Naive thymus-derived CD4-positive, alpha-beta T cell (primary cell): ENCODE results near the gene GUCD1. TPM values are rescaled to one million over a fixed set of nuclear protein-coding genes. Genes with fewer than 3 reads are reported as not detected.

Source experiments
- ATAC-seq: fragments of 150-1000 bp; cut with Tn5 transposase; 2 replicates; pipeline ENCODE4 v1.10.0; 2021; ENCODE audit warnings: mild to moderate bottlenecking, moderate library complexity
- CTCF ChIA-PET: fragments of 350-600 bp; sonication (Branson Sonifier 250); formaldehyde crosslinking; loops from one replicate; lab custom pipeline; 2021; ENCODE audit warnings: antibody characterized with exemption; lab: Charles Lee
- POLR2A ChIA-PET: fragments of 350-600 bp; sonication (Branson Sonifier 250); formaldehyde crosslinking; loops from one replicate; lab custom pipeline; 2021; ENCODE audit warnings: antibody characterized with exemption, inconsistent platforms; lab: Charles Lee
- DNase-seq, 9 donors: peaks; one replicate each; pipeline versions ENCODE4 v3.0.0 to v3.0.0-alpha.2; 2020 to 2022; ENCODE audit warnings: mixed read lengths in 1 of 9
- H3K27ac ChIP-seq: one replicate; pipeline ENCODE4 v1.7.0; 2013; ENCODE audit warnings: mild to moderate bottlenecking, low read depth, low read length, moderate library complexity
- H3K27me3 ChIP-seq, 2 donors: one replicate each; pipeline ENCODE4 v1.7.0; 2013; ENCODE audit warnings: low read length in 2 of 2, mild to moderate bottlenecking in 2 of 2, moderate library complexity in 2 of 2; ENCODE audit not compliant: control insufficient read depth in 2 of 2, insufficient read depth in 2 of 2
- H3K36me3 ChIP-seq, 3 experiments: 1 replicate in 2 of 3; 2 replicates in 1 of 3; pipeline ENCODE4 v1.7.0; 2013; ENCODE audit warnings: low read length in 3 of 3, mild to moderate bottlenecking in 3 of 3, moderate library complexity in 1 of 3; ENCODE audit not compliant: insufficient read depth in 3 of 3, control insufficient read depth in 2 of 3
- H3K4me1 ChIP-seq, 2 donors: one replicate each; pipeline ENCODE4 v1.7.0; 2013; ENCODE audit warnings: low read length in 2 of 2, mild to moderate bottlenecking in 2 of 2, moderate library complexity in 1 of 2; ENCODE audit not compliant: control insufficient read depth in 2 of 2, insufficient read depth in 2 of 2
- H3K4me3 ChIP-seq: 2 replicates; pipeline ENCODE4 v1.7.0; 2013; ENCODE audit warnings: mild to moderate bottlenecking, low read length
- H3K9me3 ChIP-seq, 3 experiments: 1 replicate in 2 of 3; 2 replicates in 1 of 3; pipeline ENCODE4 v1.7.0; 2013; ENCODE audit warnings: low read length in 3 of 3; ENCODE audit not compliant: control insufficient read depth in 2 of 3
- H3K27ac Mint-ChIP-seq, 9 donors: one replicate each; pipeline ENCODE4 v1.8.0; 2020 to 2022; ENCODE audit warnings: mixed read lengths in 9 of 9, mild to moderate bottlenecking in 8 of 9, moderate library complexity in 5 of 9, inconsistent platforms in 2 of 9
- H3K27me3 Mint-ChIP-seq, 5 donors: one replicate each; pipeline ENCODE4 v1.8.0; 2021 to 2022; ENCODE audit warnings: mixed read lengths in 5 of 5, mild to moderate bottlenecking in 1 of 5
- H3K36me3 Mint-ChIP-seq, 5 donors: one replicate each; pipeline ENCODE4 v1.8.0; 2020 to 2022; ENCODE audit warnings: mixed read lengths in 5 of 5, mild to moderate bottlenecking in 3 of 5, inconsistent platforms in 1 of 5
- H3K4me1 Mint-ChIP-seq, 7 donors: one replicate each; pipeline ENCODE4 v1.8.0; 2020 to 2022; ENCODE audit warnings: mixed read lengths in 7 of 7, mild to moderate bottlenecking in 3 of 7, inconsistent platforms in 1 of 7
- H3K4me3 Mint-ChIP-seq, 10 donors: one replicate each; pipeline ENCODE4 v1.8.0; 2020 to 2022; ENCODE audit warnings: mild to moderate bottlenecking in 10 of 10, mixed read lengths in 10 of 10, moderate library complexity in 6 of 10, inconsistent platforms in 2 of 10
- H3K9me3 Mint-ChIP-seq, 11 donors: one replicate each; pipeline ENCODE4 v1.8.0; 2020 to 2022; ENCODE audit warnings: mixed read lengths in 11 of 11, mild to moderate bottlenecking in 4 of 11, inconsistent platforms in 1 of 11, moderate library complexity in 1 of 11
- intact Hi-C, 2 donors: fragments of 100-400 bp; cut with micrococcal nuclease; formaldehyde crosslinking; loops; one replicate each; pipeline ENCODE4 v1.15.1; 2023
- polyA plus RNA-seq, 2 donors: library from polyadenylated mRNA; unstranded; fragments of 300-500 nt; fragmentation: Illumina TruSeq; gene quantifications; one replicate each; pipeline ENCODE4 v1.2.3, GENCODE V29; 2021
- total RNA-seq, 6 experiments: library from RNA in 5 of 6; stranded (reverse) in 5 of 6; gene quantifications; 1 replicate in 5 of 6; 2 replicates in 1 of 6; pipeline ENCODE4 v1.2.3 and lab custom pipeline; 2021 to 2026

GUCD1 gene
- total and polyA plus RNA-seq, 7 experiments from 2014 or later = 33.1 to 131 (median 61.7) TPM

DNA sequence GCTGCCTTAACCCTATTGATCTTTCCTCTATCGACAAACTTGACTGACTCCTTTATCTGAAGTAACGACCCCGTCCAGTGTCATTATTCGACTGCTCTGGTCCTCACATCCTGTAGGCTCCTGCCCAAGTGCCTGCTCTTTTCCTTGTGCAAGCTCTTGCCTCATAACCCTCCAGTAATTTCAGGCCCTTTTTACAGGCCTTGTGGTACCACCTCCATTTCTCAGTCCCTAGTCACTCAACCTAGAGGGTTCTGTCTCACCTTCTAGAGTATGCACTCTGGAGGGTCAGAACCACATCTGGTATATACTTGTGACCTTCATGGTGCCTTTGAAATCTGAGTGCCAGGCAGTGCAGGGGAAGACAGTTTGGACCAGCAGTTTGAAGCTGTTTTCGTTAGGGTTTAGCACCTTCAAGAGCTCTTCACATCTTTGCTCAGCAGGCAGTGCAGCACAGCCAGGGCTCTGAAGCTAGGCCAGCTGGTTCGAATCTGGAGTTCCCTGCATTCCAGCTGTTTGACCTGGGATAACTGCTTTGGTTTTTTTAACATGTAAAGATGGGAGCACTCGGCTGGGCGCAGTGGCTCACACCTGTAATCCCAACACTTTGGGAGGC, 12.1 kb upstream of the GUCD1 start:
- Mint-ChIP-seq H3K36me3 (peaks cover 0 to 34% (median 13%) of the 10 kb centered on the region in 5 donors), H3K4me1 (peaks cover 21 to 49% (median 36%) of the 10 kb centered on the region in 7 donors), H3K4me3 (no peak overlapping the region), H3K27me3 (no peaks in the 10 kb centered on the region), H3K9me3 (no peaks in the 10 kb centered on the region), H3K27ac (peak overlapping the region in 4 of 9 donors; percentile 32 to 83 (median 50))
- ChIA-PET POLR2A (no interaction called here), CTCF (no interaction called here)
- H3K36me3 ChIP-seq = peaks cover 22 to 87% (median 23%) of the 10 kb centered on the region in 3 experiments
- peaks cover 7 to 20% of the 10 kb centered on the region in 2 donors for H3K4me1 ChIP-seq
- H3K27me3 ChIP-seq = no peaks in the 10 kb centered on the region
- no peaks in the 10 kb centered on the region for H3K9me3 ChIP-seq
- DNase-seq (no peak), ATAC-seq (no peak)
- no peak overlapping the region for H3K27ac ChIP-seq
- no peak overlapping the region for H3K4me3 ChIP-seq
- intact Hi-C loops = no loop called here

DNA sequence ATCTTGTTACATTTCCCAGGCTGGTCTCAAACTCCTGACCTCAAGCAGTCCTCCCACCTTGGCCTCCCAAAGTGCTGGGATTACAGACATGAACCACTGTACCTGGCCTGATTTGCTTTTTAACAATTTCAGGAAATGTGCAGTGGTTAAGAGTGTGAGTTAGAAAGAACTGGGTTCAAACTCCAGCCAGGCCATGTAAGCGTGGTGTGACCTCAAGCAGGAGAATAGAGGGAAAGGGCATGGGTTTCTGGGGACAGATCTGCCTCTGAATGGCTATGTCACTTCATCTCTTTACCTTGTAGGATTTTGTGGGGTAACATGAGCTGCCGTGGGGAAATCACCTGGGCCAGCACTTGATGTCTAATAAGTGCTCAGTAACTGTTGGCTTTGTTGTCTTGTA, 10.1 kb upstream of the GUCD1 start:
- H3K27ac ChIP-seq = no peak overlapping the region
- DNase-seq (no peak), ATAC-seq (no peak)
- H3K4me1 ChIP-seq = peaks cover 7 to 20% of the 10 kb centered on the region in 2 donors
- H3K4me3 ChIP-seq = no peak overlapping the region
- H3K27me3 Mint-ChIP-seq = no peaks in the 10 kb centered on the region
- H3K36me3 ChIP-seq = peaks cover 13 to 80% (median 23%) of the 10 kb centered on the region in 3 experiments
- H3K4me3 Mint-ChIP-seq = peak overlapping the region in 2 of 10 donors; percentile 4 to 23
- H3K4me1 Mint-ChIP-seq = peaks cover 25 to 58% (median 45%) of the 10 kb centered on the region in 7 donors
- H3K36me3 Mint-ChIP-seq = peaks cover 0 to 28% (median 8%) of the 10 kb centered on the region in 5 donors
- ChIA-PET POLR2A (no interaction called here), CTCF (no interaction called here)
- peak overlapping the region in 2 of 9 donors; percentile 39 to 83 for H3K27ac Mint-ChIP-seq
- intact Hi-C loops = no loop called here
- H3K9me3 ChIP-seq = no peaks in the 10 kb centered on the region
- H3K9me3 Mint-ChIP-seq = no peaks in the 10 kb centered on the region
- H3K27me3 ChIP-seq = no peaks in the 10 kb centered on the region

DNA sequence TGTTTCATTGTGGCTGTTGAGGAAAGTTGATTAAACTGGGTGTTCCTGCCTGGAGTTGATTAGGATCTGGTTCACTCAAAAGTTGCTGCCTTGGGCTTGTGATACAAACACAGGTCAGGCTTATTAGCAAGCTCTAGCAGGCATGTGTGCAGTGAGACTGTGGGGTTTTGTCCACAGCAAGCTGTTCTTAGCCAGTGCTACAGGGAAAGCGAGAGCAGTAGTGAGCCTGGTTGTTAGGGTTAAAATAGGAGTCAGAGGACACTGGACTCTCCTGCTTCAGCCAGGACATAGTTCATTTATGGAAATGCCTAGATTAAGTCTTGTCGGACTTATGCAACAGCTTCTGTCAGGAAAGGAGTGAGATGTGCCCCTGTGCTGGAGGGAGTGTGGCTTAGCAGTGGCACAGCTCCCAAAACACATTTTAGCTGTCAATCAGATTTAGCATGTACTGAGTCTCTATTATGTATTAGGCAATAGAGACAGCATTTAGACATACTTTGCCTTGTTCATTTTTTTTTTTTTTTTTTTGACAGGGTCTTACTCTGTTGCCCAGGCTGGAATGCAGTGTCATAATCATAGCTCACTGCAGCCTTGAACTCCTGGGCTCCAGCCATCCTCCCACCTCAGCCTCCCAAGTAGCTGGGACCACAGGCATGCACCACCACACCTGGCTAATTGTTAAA, 9.6 kb upstream of the GUCD1 start:
- no peak for DNase-seq
- CTCF ChIA-PET = no interaction called here
- peaks cover 25 to 63% (median 50%) of the 10 kb centered on the region in 7 donors for H3K4me1 Mint-ChIP-seq

DNA sequence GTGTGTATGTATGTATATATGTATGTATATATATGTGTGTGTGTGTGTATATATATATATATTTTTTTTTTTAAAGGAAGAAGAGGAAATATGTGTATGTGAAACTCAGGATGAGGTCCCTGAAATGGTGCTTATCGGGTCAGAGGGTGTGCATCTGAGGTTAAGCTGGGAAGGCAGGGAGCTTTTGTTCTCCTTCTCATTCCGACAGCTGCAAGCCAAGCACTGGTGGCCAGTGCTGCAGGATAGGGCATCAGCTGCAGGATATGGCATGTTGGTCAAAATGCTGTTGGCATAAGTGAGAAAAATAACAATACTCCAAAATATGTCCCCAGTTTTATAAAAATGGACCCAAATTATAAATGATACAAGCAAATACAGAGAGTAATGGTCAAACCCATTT, 8.3 kb upstream of the GUCD1 start:
- no peaks in the 10 kb centered on the region for H3K27me3 ChIP-seq
- intact Hi-C loops = no loop called here
- POLR2A ChIA-PET = no interaction called here
- H3K4me1 ChIP-seq = peaks cover 7 to 29% of the 10 kb centered on the region in 2 donors
- Mint-ChIP-seq H3K27me3 (no peaks in the 10 kb centered on the region), H3K4me3 (peak overlapping the region in 2 of 10 donors; percentile 9 to 36), H3K36me3 (peaks cover 6 to 23% (median 12%) of the 10 kb centered on the region in 5 donors), H3K4me1 (peaks cover 32 to 76% (median 63%) of the 10 kb centered on the region in 7 donors), H3K9me3 (no peaks in the 10 kb centered on the region), H3K27ac (peak overlapping the region in 1 of 9 donors; percentile 18)
- H3K36me3 ChIP-seq = peaks cover 6 to 81% (median 13%) of the 10 kb centered on the region in 3 experiments
- H3K27ac ChIP-seq = peak overlapping the region; percentile 9
- CTCF ChIA-PET = no interaction called here
- ATAC-seq = no peak
- DNase-seq = no peak
- no peak overlapping the region for H3K4me3 ChIP-seq
- no peaks in the 10 kb centered on the region for H3K9me3 ChIP-seq

More for the DNA sequence above, 9.6 kb upstream of the GUCD1 start:
- POLR2A ChIA-PET = no interaction called here
- Mint-ChIP-seq H3K4me3 (peak overlapping the region in 5 of 10 donors; percentile 8 to 36 (median 19)), H3K36me3 (peaks cover 0 to 25% (median 8%) of the 10 kb centered on the region in 5 donors), H3K9me3 (no peaks in the 10 kb centered on the region), H3K27me3 (no peaks in the 10 kb centered on the region), H3K27ac (peak overlapping the region in 6 of 9 donors; percentile 45 to 83 (median 74))
- ATAC-seq = no peak
- intact Hi-C loops = loop anchor here in 1 of 2 donors (1.0 kb wide), 1 partner anchor 14 kb away; no protein-coding TSS in a partner anchor
- Histone ChIP-seq H3K27ac (no peak overlapping the region), H3K4me3 (no peak overlapping the region), H3K36me3 (peaks cover 13 to 78% (median 18%) of the 10 kb centered on the region in 3 experiments), H3K27me3 (no peaks in the 10 kb centered on the region), H3K4me1 (peaks cover 7 to 22% of the 10 kb centered on the region in 2 donors), H3K9me3 (no peaks in the 10 kb centered on the region)

DNA sequence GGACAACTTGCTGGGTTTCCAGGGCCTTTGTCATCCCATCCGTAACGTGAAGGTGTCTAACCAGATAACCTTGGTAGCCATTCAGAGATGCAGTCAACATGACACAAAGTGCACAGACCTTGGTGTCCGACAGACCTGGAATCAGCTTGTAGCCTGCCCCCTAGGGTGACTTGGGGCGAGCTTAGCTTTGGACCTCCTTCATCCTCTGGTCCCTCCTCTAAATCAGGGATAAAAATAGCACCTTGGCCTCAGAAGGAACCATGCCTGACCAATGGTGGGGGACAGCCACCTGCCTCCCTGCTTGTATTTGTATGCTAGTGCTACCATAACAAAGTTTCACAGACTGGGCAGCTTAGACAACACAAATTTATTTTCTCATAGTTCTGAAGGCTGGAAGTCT, 4.5 kb upstream of the GUCD1 start:
- H3K4me1 Mint-ChIP-seq = peaks cover 32 to 78% (median 66%) of the 10 kb centered on the region in 7 donors
- H3K4me1 ChIP-seq = peaks cover 17 to 42% of the 10 kb centered on the region in 2 donors
- DNase-seq (no peak), ATAC-seq (no peak)
- H3K27ac Mint-ChIP-seq = peak overlapping the region in 1 of 9 donors; percentile 32
- H3K27me3 Mint-ChIP-seq = no peaks in the 10 kb centered on the region
- H3K9me3 Mint-ChIP-seq = no peaks in the 10 kb centered on the region
- no peaks in the 10 kb centered on the region for H3K9me3 ChIP-seq
- ChIA-PET POLR2A (interaction anchor here (0.6 kb wide), 1 partner anchor 701 kb away, joined by 3 read pairs; no protein-coding TSS in a partner anchor), CTCF (no interaction called here)
- no peak overlapping the region for H3K4me3 ChIP-seq
- H3K36me3 Mint-ChIP-seq = peaks cover 7 to 24% (median 14%) of the 10 kb centered on the region in 5 donors
- no peak overlapping the region for H3K27ac ChIP-seq
- peak overlapping the region in 2 of 10 donors; percentile 10 to 90 for H3K4me3 Mint-ChIP-seq
- H3K36me3 ChIP-seq = peaks cover 9 to 67% (median 17%) of the 10 kb centered on the region in 3 experiments
- intact Hi-C loops = loop anchor here (10.0 kb wide), 6 partner anchors 45 to 1925 kb away; partner anchors contain the start of genes CABIN1 (in 1 of the 2), GGT1 (in 1 of the 2), HPS4 (in 1 of the 2) and SRRD (in 1 of the 2)
- no peaks in the 10 kb centered on the region for H3K27me3 ChIP-seq
